DMS79 (cell line): ENCODE measurements around the gene TMEM229B.

Source experiments
- DNase-seq: peaks from one replicate; lab custom pipeline; 2025; lab: John Stamatoyannopoulos, UW

The TMEM229B gene

GRCh38 chr14:67423424-67423823, 65.1 kb downstream of the TMEM229B start:
- DNase-seq, result no peak

GRCh38 chr14:67421356-67422224, 66.9 kb downstream of the TMEM229B start:
- no peak for DNase-seq
